DMS 273 treated with DMSO at 0.1 percent for 48 hours (cell line): ENCODE results near the gene GDF2.

Experiments used
- DNase-seq: peaks from one replicate; lab custom pipeline; 2025; lab: John Stamatoyannopoulos, UW

GDF2 gene

DNA sequence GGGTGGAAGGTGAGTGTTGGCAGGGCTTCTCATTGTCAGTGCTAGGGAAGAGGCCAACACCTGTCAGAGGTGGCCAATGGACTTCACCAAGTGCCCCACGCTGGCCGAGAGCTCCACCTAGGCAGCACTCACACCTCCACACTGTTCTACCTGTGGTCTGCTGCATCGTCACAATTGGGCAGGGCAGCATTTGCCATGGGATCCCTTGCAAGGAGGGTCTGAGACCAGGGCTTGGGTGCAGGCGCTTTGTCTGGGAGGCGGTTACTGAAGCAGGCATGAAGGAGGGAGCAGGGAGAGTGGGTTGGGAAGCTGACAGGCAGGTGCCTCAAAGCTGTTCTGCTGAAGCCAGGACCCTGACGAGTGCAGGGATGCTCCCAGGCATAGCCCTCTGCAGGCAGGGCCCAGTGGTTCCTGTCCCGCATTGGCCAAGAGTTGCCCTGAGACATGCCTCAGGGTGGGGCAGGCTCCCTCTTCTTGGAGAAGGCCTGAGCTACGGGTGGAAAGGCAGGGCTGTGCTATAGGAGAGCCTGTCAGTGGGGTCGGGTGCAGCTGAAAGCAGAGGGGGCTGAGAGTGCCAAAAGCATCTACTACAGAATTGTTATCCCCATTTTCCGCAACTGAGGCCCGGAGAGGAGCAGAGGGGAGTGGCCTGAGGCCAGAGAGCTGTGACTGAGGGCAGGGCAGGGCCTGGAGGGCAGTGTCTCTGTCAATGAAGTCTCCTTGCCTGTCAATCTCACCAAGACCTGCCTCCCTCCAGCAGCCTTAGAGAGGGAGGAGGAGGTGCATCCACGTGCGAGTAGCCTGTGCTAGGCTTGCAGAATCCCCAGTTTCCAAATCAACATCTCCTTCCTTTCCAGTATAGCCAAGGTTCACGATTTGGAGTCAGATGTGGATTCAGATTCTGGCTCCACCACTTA is 29.9 kb downstream of the GDF2 start:
- DNase-seq = no peak

DNA sequence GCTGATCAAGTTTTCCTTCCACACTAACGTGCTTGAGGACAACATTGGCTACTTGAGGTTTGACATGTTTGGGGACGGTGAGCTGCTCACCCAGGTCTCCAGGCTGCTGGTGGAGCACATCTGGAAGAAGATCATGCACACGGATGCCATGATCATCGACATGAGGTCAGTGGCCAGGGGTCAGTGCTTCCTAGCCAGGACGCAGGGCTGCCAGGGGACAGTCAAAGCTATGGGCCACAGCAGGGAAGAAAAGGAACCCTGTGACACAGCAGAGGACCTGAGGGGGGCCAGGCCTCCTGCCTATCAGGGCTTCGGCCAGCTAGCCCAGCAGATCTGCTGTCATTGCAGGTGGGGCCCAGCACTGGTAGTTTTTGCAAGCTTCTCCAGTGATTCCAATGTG is 31.1 kb downstream of the GDF2 start:
- DNase-seq = no peak

DNA sequence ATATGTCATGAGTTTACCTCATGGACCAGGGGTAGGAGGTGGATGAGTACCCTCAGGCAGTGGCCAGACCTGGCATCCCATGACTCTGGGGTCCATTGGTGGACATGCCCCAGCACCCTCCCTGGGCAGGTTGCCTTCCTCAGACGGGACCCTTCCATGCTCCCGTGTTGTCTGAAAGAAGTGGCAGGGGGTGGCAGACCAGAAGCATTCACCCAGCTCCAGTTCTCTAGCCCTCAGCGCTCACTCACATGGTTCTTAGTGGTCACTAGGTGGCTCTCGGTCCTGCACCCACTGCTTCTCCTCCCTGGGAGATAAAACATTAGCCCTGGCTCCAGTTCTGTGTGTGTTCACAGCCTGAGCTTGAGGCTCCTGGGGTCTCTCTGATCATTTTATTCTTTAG is 31.9 kb downstream of the GDF2 start:
- no peak for DNase-seq

DNA sequence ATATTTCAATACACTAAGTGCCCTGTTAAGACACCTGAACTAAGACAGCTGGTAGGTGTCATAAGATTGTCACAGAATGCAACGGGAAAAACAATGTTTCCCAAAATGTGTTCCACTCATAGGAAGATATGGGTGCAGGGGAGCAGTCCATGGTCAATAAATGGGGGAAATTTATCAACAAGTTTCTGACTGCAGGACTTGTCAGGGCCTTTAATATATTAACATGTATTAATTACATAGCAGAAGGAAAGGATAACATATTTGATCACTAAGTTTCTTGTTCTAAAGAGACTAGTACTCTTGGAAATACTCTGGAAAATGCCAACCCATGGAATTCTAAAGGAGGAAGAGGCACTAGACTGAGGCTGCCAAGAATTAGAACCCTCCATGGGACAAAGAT is 32.6 kb downstream of the GDF2 start:
- DNase-seq = no peak

DNA sequence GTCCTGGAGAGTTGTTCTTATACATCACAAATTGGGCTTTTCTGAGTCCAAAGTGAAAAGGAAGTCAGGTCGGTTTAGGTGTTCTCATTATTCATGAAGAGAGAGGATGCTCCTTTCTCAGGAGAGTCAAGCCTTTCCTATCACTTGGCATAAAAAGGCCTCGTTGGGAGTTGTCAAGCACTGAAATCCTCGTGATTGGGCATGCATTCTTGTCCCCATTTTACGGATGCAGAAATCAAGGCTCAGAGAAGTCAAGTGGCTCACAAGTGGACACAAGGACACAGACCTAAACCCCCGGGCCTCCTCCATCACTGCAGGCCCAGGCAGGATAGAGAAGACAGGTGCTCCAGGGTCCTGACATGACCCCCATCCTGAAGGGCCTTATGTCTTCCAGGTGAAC is 34.5 kb downstream of the GDF2 start:
- DNase-seq = no peak

DNA sequence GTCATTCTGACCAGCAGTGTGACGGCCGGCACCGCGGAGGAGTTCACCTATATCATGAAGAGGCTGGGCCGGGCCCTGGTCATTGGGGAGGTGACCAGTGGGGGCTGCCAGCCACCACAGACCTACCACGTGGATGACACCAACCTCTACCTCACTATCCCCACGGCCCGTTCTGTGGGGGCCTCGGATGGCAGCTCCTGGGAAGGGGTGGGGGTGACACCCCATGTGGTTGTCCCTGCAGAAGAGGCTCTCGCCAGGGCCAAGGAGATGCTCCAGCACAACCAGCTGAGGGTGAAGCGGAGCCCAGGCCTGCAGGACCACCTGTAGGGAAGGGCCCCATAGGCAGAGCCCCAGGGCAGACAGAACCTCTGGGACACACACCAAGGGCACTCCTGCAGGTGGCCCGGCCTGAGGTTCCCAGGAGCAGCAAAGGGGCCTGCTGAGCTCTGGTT is 34.9 kb downstream of the GDF2 start:
- no peak for DNase-seq

DNA sequence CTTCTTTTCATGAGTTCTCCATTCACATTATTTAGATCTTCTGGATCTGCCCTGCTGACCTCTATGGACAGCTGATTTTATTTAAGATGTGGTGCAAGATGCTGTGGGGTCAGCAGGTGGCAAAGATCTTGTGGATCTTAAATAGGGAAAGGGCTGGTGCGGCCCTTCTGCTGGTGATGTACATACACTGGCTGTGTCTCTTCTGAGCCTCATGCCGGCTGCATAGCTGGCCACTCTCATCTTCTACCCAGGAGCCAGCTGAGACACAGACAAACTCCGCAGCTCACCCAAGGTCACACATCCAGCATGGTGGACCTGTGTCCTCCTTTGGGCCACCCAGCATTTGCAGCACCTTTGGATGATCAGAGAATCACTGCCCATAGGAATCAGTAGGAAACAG is 35.7 kb downstream of the GDF2 start:
- DNase-seq = no peak

DNA sequence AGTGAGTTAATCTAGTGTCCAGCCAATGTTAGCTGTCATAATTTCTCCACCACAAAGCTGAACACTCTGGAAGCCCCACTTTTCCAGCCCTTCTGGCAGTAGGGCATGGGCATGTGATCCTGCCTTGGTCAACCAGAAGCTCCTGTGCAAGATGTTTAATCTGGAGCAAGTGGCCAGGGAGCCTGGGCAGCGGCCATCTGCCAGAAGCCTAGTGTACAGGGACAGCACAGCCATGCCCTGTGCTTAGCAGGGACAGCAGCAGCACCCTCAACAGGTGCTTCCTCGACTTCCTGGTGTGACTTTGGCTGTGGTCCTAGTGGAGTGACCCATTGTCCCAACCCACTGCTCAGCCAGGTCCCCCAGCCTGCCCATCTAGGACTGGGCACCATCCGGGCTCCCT is 36.2 kb downstream of the GDF2 start:
- DNase-seq = no peak

DNA sequence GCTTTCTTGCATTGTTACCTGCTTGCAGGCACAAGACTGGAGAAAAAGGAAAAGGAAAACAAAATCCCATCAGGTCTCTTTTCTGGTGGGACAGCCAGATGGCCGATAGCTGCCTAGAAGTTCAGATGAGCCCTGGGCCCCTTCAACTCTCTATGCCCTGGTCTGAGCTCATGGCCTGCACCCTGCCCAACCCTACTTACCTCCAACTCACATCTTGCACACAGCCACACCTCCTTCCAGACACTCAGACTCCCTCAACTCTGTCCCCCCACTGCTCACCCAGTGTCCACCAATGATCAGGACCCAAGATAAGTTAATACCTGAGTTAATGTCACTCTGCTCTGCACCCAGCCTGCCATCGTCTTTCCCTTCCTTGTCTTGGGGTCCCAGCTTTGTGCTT is 36.8 kb downstream of the GDF2 start:
- no peak for DNase-seq

DNA sequence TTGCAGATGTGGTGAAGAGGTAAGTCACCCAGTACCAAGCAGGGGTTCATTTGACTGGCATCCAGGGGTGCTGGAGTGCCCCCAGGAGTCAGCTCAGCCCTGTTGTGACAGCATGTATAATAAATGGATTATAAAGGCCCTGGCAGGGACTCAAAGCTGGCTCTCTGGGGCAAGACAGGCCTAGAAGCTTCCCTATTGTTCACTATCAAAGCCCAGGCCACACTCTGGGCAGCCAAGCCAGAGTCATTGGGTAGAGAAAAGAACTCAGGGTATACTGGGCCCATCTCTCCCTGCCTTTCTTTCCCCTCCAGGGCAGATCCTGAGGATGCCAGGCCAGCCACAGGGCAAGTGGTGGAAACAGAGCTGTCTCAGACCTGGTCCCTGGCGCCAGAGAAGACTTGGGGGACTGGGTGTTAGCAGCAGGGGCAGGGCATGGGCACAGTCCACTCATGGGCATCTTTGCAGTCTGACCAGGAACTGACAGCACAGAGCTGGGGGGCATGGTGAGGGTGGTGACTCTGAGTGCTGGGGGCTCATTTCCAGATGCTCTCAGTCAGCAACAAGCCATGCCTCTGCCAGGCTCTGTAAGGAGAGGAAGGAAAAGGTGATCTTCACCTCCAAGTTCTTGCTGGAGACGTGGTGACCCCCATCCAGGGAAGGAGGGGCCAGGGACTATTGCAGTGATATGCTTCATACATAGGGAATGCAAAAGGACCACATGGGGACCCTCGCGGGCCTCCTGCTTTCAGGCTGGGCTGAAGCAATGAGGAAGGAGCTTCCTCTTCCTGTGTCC is 37.6 kb downstream of the GDF2 start:
- no peak for DNase-seq

DNA sequence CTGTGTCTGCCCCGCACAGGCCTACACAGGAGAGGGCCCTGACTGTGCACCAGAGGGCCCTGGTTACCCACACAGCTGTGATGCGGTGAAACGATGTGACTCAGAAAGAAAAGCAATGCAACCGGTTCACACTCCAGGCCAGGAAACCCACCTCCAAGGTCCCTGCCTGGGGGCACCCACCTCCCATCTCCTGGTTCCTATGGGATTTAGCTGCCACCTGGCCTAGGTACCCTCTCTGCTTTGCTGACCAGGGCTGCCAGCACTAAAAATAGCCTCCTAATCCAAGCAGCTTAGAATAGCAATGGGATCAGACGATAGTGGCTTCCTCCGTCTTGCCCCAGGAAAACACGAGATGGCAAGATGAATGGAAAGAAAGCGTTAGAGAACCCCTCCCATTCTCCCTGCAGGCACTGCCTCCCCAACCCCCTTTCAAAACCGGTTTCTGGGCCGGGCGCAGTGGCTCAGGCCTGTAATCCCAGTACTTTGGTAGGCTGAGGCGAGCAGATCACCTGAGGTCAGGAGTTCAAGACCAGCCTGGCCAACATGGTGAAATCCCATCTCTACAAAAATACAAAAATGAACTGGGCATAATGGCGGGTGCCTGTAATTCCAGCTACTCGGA is 38.3 kb downstream of the GDF2 start:
- DNase-seq = no peak

DNA sequence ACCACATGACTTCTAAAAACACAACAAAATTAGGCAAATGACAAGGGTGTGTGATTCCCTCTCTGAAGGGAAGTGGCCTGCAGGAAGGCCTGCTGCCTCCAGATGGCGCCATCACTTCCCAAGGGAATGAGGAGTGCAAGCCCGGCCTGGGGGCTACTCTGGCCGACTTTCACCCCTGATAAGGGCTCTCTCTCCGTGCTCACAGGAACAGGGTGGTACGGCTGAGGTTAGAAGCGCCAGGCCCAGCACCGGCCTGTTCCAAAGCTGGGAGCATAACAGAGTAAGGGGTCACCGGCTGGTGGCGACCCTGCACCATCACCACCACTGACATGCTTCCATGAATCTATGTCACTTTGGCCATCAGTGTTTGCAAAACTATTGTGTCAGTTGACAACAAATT is 39.0 kb downstream of the GDF2 start:
- DNase-seq = no peak

DNA sequence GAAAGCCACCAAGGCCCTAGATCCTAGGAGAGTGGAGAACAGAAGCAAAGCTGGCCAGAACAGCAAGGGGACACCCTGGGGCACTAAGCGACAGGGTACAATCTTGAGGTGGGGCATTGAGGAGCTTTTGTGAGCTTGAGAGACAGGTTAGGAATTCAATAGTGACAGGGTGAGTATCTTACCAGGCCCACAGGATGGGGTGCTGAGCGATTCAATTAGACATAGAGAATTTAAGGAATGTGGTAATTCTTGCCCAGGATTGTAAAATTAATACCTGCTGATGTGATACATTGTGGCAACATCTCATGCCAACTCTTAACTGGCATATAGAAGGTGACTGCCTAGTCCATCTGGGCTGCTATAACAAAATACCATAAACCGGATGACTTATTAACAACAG is 39.9 kb downstream of the GDF2 start:
- no peak for DNase-seq

DNA sequence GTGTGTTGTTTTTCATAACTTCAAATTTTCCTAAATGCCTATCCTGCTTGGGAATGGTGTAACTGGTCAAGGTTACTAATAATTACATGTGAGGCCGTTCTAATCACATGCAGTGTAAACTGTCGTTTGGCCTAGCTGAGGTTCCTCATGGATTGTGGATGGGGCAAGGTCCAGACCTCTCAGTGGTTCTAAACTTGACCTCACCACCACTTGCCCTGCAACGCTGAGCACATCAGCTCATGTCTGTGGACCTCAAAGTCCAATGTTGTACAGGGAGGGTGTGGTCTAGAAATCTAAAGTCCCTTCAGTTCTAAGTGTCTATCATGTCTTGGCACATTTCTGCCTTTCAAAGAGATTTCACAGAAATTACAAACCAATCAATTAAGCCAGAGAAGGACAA is 41.5 kb downstream of the GDF2 start:
- DNase-seq = no peak

DNA sequence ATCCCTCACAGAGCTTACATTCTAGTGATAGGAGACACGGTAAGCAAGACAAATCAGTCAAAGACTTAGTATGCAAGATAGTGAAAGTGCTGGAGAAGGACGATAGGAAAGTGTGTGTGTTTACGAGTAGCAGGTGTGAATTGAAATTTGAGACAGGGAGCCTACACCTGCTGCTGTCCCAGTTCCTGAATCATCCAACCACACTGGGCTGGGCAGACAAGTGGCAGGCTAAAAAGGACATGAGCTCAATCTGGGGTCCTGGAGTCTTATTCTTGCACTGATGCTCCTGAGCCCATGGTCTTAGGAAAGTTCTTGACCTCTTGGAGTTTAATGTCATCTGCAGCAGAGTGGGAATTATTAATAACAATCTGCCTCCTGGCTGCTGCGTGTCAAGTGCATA is 42.1 kb downstream of the GDF2 start:
- no peak for DNase-seq

DNA sequence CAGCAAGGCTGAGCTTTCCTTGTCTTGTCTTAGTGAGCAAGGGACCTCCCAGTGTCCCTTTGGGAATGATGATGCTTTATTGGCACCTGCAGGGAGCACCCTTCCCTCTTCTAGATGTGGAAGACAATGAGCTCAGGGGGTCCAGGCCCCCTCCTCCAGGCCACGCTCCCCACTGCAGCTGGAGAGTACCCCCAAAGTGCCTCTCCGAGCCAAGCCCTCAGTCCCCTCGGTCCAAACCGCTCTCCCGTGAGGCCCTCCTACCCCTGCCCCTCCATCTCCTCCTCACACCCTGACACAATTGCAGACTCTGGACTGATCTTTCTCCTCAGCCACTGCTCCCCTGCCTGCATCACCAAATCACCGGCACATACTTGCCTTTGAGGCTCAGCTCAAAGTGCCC is 42.7 kb downstream of the GDF2 start:
- DNase-seq = no peak

DNA sequence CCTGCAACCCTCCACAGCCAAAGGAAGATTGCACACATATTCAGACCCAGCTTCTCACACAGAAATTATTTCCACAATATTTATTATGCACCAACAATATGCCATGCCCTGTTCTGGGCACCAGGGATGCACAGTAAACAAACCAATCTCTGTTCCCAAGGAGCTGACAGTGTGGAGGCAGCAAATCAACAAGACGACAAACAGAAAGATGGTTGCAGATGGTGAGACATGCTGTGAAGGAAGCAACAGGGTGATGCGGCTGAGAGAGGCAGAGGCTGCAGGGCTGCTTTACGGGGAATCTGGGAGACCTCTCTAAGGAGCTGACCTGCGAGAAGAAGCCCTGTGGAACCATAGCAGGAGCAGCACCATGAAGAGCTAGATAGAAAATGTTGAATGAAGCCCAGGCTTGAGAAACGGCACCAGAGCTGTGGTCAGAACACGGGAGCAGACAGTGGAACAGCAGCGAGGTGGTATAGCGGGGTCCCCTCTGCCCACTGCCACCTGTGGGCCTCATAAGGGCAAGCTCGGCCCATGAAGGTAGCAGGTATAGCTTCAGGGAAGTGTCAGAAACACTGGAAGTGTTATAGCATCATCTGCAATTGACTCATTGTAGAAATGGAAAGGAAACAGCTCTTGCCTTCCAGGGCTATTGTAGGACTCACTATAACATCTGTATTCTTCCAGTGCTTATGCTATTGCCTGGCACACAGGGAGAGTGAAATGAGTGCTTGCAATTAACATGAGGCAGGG is 43.4 kb downstream of the GDF2 start:
- DNase-seq = no peak

DNA sequence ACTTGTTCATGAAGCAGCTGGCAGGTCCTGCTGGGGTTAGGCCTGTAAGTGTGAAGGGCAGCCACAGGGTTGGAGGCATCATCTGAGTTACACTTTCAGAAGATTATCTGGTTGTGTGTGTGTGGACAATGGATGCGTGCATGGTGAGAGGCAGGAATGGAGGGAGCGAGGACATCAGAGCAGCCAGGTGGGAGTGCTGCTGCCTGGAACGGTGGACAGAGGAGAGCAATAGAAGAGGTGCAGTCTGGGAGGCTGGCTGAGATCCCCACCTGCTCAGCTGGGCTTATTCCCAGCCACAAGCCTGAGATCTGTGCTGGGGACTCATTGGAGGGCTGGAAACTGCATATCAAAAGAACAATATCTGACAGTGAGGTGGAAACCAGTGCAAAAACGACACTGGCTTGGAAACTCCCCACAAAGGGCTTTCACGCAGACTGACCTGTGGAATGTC is 44.0 kb downstream of the GDF2 start:
- DNase-seq = no peak

DNA sequence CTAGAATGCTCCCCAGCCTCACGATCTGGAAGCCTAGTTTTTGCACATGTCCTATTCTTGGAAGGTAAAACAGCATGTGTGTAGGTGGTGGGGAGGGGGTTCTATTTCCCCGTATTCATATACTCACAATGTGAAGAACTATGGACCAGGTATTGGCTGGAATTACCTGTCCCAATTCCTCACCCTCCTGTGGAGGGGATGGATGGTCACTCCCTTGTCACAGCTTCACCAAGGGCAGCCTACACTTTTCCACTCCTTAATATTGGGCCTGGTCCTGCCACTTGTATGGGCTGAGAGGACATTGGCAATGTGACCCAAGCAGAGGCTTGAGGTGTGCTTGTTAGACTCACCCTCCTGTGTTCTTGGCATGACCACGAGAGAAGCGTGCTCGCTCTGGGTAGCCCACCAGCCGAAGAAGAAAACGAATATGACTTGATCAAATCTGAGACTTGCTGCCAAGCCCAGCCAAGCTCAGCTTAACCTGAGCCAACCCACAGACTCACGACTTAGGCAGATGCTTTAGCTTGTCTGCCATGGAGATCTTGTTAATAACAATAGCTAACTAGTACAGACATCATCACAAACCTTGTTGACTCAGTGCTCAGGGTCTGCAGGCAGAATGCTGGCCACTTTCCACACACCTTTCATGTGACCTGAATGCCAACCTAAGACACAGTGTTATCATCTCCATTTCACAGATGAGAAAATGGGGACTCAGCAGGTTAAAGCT is 44.6 kb downstream of the GDF2 start:
- DNase-seq = no peak

DNA sequence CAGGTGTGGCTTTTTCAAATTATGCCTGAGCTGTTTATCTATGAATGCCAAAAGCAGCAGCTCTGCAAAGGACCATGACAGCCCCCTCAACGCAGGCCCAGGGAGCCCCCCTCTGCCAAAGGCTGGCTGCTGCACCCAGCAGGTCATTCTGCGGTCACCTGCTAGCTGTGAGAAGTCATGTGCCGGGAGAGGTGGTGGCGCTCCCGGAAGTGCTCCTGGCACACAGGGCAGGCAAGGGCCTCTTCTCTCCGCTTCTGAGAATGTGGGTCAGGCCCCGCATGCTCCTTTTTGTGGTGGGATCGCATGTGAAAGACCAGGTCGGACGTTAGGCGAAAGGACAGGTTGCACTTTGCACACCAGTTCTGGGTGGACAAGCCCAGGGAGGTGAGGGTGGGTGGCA is 45.4 kb downstream of the GDF2 start:
- no peak for DNase-seq

DNA sequence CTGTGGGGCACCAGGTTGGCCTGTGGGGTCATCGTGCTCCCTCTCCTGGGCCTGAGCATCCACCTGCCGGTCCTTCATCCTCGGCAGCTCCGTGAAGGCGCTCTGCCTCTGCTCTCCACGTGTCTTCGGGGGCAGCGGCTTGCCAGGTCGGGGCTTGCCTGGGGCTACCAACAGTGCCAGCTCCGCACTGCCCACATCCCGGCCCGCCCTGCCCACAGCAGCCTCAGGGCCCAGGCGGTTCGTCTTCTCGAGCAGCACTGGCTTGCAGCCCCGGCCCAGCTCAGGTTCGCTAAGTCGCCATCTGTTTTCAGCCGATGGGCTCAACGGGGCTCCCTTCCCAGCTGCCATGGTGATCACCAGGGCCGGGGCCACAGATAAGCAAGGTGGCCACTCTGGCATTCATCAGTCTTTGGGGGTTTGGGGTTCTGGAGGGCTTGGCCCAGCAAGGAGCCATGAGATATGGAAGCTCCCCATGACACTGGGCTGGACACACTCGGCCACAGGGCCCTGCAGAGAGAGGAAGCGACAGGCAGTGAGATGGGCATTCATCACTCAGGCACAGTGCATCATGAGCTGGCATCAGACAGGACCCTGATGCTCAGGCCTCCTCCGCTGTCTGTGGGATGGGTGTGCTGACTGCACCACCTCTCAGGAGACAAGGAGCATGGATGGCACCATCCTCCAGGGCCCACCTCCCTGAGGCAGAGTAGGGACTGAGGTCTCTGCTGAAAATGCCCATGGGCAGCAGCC is 46.4 kb downstream of the GDF2 start:
- DNase-seq = no peak
